Left hindlimb (tissue), 1 donor: ENCODE data around the gene ACTC1.

Experiments
- DNase-seq: peaks from one replicate; pipeline ENCODE4 v3.0.0-alpha.2; 2018

The ACTC1 gene

DNA sequence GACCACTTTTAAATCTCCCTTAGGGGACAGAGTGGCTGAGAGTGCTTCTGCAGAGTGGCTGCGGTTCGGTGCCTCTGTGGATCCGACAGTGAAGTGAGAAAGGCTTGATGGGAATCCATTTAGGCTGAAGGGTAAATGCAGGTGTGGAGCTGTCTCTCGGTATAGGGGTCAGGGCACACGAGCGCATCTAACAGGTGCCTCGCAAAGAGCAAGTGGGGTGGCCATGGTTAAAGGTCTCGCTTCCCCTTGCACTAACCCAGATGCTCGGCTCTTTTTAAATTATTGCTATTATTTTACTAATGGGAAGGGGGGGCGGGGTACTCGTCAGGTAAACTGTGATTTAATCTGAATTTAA, 40.0 kb downstream of the ACTC1 start:
- DNase-seq: no peak

DNA sequence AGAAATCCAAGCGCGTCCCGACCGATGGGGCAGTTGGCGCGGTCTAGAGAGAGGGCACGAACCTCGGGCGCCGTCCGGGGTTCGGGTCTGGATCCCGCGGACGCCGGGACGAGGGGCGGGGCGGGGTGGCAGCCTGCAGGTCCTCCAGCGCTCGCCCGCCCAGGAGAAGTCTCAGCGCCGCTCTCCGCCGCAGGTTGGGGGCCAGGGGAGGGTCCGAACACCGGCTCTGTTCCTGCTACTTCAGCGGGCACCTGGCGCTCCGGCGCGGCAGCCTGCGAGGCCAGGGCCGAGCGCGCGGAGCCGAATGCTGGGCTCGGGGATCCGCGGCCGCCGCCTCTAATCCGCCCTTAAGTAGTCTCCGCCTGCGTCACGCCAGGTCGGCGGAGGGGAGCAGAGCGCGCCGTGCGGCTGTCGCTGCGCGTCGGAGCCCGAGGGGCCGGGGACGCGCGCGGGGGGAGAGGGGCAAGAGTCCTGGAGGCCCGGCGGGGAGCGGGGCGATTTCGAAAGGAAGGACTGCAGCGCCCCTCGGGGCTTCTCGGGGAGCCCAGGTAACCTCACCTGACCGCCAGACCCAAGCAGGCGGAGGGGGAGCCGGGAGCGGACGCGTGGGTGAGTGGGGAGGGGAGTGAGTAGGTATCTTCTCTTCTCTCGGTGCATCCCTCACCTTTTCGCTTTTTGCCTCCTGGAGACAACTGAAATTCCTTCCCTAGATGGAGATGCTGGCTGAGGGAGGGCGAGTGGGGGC, 40.5 kb downstream of the ACTC1 start, which contains the start of gene GJD2:
Gene GJD2 (minus strand): TSS at position 325 of the 745 bp plus-strand sequence. CDS start 510 bp downstream, outside the sequence.
- no peak for DNase-seq

GRCh38 chr15:34754171-34754601, 41.2 kb downstream of the ACTC1 start:
- no peak for DNase-seq

DNA sequence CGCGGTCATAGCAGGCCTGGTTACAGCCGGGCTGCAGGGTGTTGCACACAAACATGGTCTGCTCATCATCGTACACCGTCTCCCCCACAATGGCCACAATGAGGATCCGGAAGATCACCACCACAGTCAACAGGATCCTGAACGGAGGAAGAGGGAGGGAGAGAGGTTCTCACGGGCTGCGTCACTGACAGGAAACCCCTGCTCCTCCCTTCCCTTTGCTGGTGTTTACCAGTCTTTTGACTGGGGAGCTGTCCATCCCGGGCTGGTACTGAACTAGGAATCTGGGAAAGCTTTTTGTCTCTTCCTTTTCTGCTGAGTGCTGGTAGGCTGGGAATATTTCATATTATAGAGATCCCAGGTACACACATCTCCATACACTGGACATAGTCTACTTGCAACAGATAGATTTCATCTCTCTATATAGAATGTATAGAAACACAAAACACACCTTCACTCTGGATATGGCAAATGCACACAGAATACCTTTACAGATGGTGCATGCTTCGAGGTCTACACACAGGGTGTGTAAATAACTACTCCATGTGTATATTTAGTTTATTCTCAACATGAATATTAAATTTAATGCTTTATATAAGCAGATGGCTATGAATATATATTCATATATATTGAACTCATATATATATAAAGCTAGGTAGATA, 42.0 kb downstream of the ACTC1 start:
- DNase-seq: peak; percentile 51

GRCh38 chr15:34749691-34750090, 45.7 kb downstream of the ACTC1 start:
- no peak for DNase-seq
